HepG2 (cell line): ENCODE results near the gene SLC38A3. TPM values are rescaled to one million over a fixed set of nuclear protein-coding genes. Genes with fewer than 3 reads are reported as not detected.

ENCODE experiments used
- ARHGAP35 ChIP-seq: sonication (generic); formaldehyde crosslinking; IDR thresholded peaks from 2 replicates; pipeline ENCODE4 v1.9.0; 2022; ENCODE audit warnings: mild to moderate bottlenecking, inconsistent platforms, moderate library complexity, missing genetic modification reagents, borderline replicate concordance
- ATAD3A ChIP-seq: sonication (generic); formaldehyde crosslinking; IDR thresholded peaks from 2 replicates; pipeline ENCODE4 v1.4.0; 2020; ENCODE audit warnings: missing genetic modification reagents
- CBX2 ChIP-seq, 2 experiments: fragments of 200-600 bp in 1 of 2; sonication (generic); formaldehyde crosslinking in 1 of 2; IDR thresholded peaks; 2 replicates each; pipeline versions ENCODE4 v1.7.0 to v1.8.1; 2018 to 2022; ENCODE audit warnings: low read depth in 2 of 2, low read length in 1 of 2, mild to moderate bottlenecking in 1 of 2, missing genetic modification reagents in 1 of 2
- DBP ChIP-seq: sonication (generic); formaldehyde crosslinking; IDR thresholded peaks from 2 replicates; pipeline ENCODE4 v1.4.0; 2020; ENCODE audit warnings: missing genetic modification reagents; ENCODE audit errors: not compliant biosample characterization
- E2F2 ChIP-seq: sonication (generic); formaldehyde crosslinking; IDR thresholded peaks from 2 replicates; pipeline ENCODE4 v1.4.0; 2020; ENCODE audit warnings: missing genetic modification reagents, borderline replicate concordance
- FOXJ3 ChIP-seq: sonication (generic); formaldehyde crosslinking; IDR thresholded peaks from 2 replicates; pipeline ENCODE4 v1.4.0; 2020; ENCODE audit warnings: missing genetic modification reagents, mild to moderate bottlenecking, borderline replicate concordance
- NFKBIZ ChIP-seq: IDR thresholded peaks from 2 replicates; pipeline ENCODE4 v1.6.1; 2018; ENCODE audit warnings: missing genetic modification reagents, missing compliant biosample characterization
- SMAD9 ChIP-seq: sonication (generic); formaldehyde crosslinking; IDR thresholded peaks from 2 replicates; pipeline ENCODE4 v1.5.1; 2020; ENCODE audit warnings: mild to moderate bottlenecking, missing genetic modification reagents
- ZFX ChIP-seq: sonication (generic); formaldehyde crosslinking; IDR thresholded peaks from 2 replicates; pipeline ENCODE4 v1.4.0; 2020; ENCODE audit warnings: mild to moderate bottlenecking, low read depth, missing genetic modification reagents, moderate library complexity
- ZFYVE20 ChIP-seq: sonication (generic); formaldehyde crosslinking; IDR thresholded peaks from 2 replicates; pipeline ENCODE4 v1.8.0; 2023; ENCODE audit warnings: low read depth, mild to moderate bottlenecking, moderate library complexity, missing genetic modification reagents, borderline replicate concordance
- ZNF251 ChIP-seq: sonication (generic); formaldehyde crosslinking; IDR thresholded peaks from 2 replicates; pipeline ENCODE4 v1.9.0; 2021; ENCODE audit warnings: mild to moderate bottlenecking, missing genetic modification reagents
- ZNF326 ChIP-seq: sonication (generic); formaldehyde crosslinking; IDR thresholded peaks from 2 replicates; pipeline ENCODE4 v1.4.0; 2020; ENCODE audit warnings: missing genetic modification reagents, borderline replicate concordance
- ZNF414 ChIP-seq: sonication (generic); formaldehyde crosslinking; IDR thresholded peaks from 2 replicates; pipeline ENCODE4 v1.5.0; 2020; ENCODE audit warnings: missing genetic modification reagents
- ZNF713 ChIP-seq: sonication (generic); formaldehyde crosslinking; IDR thresholded peaks from 2 replicates; pipeline ENCODE4 v1.4.0; 2020; ENCODE audit warnings: mild to moderate bottlenecking, missing genetic modification reagents
- ZNF724P ChIP-seq: sonication (generic); formaldehyde crosslinking; IDR thresholded peaks from 2 replicates; pipeline ENCODE4 v1.8.0; 2022; ENCODE audit warnings: missing genetic modification reagents, borderline replicate concordance
- ZNF781 ChIP-seq: sonication (generic); formaldehyde crosslinking; IDR thresholded peaks from 2 replicates; pipeline ENCODE4 v1.5.1; 2020; ENCODE audit warnings: borderline replicate concordance, mild to moderate bottlenecking, missing genetic modification reagents; ENCODE audit errors: not compliant biosample characterization
- polyA plus RNA-seq, 8 experiments: library from polyadenylated mRNA; depleted of rRNA in 3 of 8; stranded (reverse) in 7 of 8; unstranded in 1 of 8; fragments of >200 nt; fragmentation: Illumina TruSeq in 4 of 8; extraction: Trizol in 4 of 8; gene quantifications; 2 replicates each; pipeline versions ENCODE4 v1.2.1 to v1.2.3, GENCODE V29; 2011 to 2016; ENCODE audit warnings: low read depth in 4 of 8, missing spikeins in 1 of 8, mixed read lengths in 1 of 8; ENCODE audit not compliant: insufficient read depth in 1 of 8
- total RNA-seq, 5 experiments: library from RNA; depleted of rRNA; stranded (reverse); fragments of >200 nt; fragmentation: Illumina TruSeq; extraction: Trizol; gene quantifications; 2 replicates each; pipeline ENCODE4 v1.2.3, GENCODE V29; 2016; ENCODE audit warnings: low read depth in 1 of 5
- TF ChIP-seq, protein P1 (sequence below): sonication (generic); formaldehyde crosslinking; IDR thresholded peaks from 2 replicates; pipeline ENCODE4 v1.4.0; 2020; ENCODE audit warnings: missing genetic modification reagents
- TF ChIP-seq, protein P2 (sequence below): sonication (generic); formaldehyde crosslinking; IDR thresholded peaks from 2 replicates; pipeline ENCODE4 v1.4.0; 2020; ENCODE audit warnings: missing genetic modification reagents

Gene SLC38A3
- total and polyA plus RNA-seq, 2 of the 13 experiments (the other 11 are each of a cell fraction or from before 2014, with no cell fraction given) = 29.8 to 164 TPM

- TF ChIP-seq, protein P1, sequence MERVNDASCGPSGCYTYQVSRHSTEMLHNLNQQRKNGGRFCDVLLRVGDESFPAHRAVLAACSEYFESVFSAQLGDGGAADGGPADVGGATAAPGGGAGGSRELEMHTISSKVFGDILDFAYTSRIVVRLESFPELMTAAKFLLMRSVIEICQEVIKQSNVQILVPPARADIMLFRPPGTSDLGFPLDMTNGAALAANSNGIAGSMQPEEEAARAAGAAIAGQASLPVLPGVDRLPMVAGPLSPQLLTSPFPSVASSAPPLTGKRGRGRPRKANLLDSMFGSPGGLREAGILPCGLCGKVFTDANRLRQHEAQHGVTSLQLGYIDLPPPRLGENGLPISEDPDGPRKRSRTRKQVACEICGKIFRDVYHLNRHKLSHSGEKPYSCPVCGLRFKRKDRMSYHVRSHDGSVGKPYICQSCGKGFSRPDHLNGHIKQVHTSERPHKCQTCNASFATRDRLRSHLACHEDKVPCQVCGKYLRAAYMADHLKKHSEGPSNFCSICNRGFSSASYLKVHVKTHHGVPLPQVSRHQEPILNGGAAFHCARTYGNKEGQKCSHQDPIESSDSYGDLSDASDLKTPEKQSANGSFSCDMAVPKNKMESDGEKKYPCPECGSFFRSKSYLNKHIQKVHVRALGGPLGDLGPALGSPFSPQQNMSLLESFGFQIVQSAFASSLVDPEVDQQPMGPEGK (CRISPR knock-in tag) = peak; percentile 100
- peak; percentile 80; the same call in 1 of the 2 replicates for TF ChIP-seq SMAD9 (CRISPR knock-in tag)
- no peak for TF ChIP-seq CBX2 (IDR thresholded peaks at IDR 0.05; ENCODE audit: low read depth, low read length)
- no peak for TF ChIP-seq CBX2 (CRISPR knock-in tag; IDR thresholded peaks at IDR 0.05; ENCODE audit: low read depth)
- TF ChIP-seq ZNF781 (CRISPR knock-in tag) = peak; percentile 68
- TF ChIP-seq ZNF414 (CRISPR knock-in tag) = peak; percentile 98
- no peak for TF ChIP-seq DBP
- TF ChIP-seq ZNF724P (CRISPR knock-in tag) = peak; percentile 84; the same call in 1 of the 2 replicates
- 0 out of 2 replicates have a peak, but pooled peaks have one; percentile 51 for TF ChIP-seq ZNF326 (CRISPR knock-in tag)
- peak; percentile 67 for TF ChIP-seq ZFX (CRISPR knock-in tag)
- TF ChIP-seq FOXJ3 = peak; percentile 89; the same call in 1 of the 2 replicates
- TF ChIP-seq ZNF251 = no peak
- TF ChIP-seq, protein P2, sequence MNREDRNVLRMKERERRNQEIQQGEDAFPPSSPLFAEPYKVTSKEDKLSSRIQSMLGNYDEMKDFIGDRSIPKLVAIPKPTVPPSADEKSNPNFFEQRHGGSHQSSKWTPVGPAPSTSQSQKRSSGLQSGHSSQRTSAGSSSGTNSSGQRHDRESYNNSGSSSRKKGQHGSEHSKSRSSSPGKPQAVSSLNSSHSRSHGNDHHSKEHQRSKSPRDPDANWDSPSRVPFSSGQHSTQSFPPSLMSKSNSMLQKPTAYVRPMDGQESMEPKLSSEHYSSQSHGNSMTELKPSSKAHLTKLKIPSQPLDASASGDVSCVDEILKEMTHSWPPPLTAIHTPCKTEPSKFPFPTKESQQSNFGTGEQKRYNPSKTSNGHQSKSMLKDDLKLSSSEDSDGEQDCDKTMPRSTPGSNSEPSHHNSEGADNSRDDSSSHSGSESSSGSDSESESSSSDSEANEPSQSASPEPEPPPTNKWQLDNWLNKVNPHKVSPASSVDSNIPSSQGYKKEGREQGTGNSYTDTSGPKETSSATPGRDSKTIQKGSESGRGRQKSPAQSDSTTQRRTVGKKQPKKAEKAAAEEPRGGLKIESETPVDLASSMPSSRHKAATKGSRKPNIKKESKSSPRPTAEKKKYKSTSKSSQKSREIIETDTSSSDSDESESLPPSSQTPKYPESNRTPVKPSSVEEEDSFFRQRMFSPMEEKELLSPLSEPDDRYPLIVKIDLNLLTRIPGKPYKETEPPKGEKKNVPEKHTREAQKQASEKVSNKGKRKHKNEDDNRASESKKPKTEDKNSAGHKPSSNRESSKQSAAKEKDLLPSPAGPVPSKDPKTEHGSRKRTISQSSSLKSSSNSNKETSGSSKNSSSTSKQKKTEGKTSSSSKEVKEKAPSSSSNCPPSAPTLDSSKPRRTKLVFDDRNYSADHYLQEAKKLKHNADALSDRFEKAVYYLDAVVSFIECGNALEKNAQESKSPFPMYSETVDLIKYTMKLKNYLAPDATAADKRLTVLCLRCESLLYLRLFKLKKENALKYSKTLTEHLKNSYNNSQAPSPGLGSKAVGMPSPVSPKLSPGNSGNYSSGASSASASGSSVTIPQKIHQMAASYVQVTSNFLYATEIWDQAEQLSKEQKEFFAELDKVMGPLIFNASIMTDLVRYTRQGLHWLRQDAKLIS = 0 out of 2 replicates have a peak, but pooled peaks have one; percentile 66
- no peak for TF ChIP-seq ATAD3A
- TF ChIP-seq ZNF713 (CRISPR knock-in tag) = 0 out of 2 replicates have a peak, but pooled peaks have one; percentile 65
- peak; percentile 97 for TF ChIP-seq NFKBIZ (CRISPR knock-in tag)
- no peak for TF ChIP-seq E2F2
- no peak for TF ChIP-seq ZFYVE20 (CRISPR knock-in tag)
- TF ChIP-seq ARHGAP35 (CRISPR knock-in tag) = peak; percentile 88; the same call in 1 of the 2 replicates
These were observed 33.4 kb upstream of the SLC38A3 start (continued) for GRCh38 chr3:50171540-50172301.
